ENCODE measurements around the gene SPECC1L. TPM values are rescaled to one million over a fixed set of nuclear protein-coding genes. Genes with fewer than 3 reads are reported as not detected.

SPECC1L gene
- total RNA-seq, 1 donor from 2014 or later, result 69.9 TPM

DNA sequence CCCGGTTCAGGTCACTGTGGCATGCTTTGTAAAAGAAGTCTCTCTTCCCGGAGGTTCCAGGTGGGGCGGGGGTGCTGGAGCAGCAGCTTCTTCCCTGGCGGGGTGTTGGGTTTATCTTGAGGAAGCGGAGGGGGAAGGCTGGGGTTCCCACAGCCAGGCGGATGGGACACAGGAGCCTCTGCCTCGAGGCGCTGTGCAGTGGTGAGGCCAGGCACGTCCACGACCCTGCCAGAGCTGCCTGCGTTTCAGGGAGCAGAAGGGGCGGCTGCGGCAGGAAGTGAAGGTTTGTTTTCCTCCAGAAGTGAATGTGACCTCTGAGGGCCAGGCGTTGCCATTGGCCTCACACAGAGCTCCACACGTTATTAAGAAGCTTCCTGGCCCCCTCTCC is 136.6 kb downstream of the SPECC1L start:
- Histone ChIP-seq H3K4me3 (no peak overlapping the region), H3K27me3 (ENCODE audit: low read depth) (no peaks in the 10 kb centered on the region), H3K4me1 (peaks cover 55% of the 10 kb centered on the region), H3K36me3 (peaks cover 26% of the 10 kb centered on the region), H3K9me3 (no peaks in the 10 kb centered on the region), H3K27ac (no peak overlapping the region)
- intact Hi-C loops (cut with DNase I), result no loop called here
- ATAC-seq, result no peak
- TF ChIP-seq, protein P1, sequence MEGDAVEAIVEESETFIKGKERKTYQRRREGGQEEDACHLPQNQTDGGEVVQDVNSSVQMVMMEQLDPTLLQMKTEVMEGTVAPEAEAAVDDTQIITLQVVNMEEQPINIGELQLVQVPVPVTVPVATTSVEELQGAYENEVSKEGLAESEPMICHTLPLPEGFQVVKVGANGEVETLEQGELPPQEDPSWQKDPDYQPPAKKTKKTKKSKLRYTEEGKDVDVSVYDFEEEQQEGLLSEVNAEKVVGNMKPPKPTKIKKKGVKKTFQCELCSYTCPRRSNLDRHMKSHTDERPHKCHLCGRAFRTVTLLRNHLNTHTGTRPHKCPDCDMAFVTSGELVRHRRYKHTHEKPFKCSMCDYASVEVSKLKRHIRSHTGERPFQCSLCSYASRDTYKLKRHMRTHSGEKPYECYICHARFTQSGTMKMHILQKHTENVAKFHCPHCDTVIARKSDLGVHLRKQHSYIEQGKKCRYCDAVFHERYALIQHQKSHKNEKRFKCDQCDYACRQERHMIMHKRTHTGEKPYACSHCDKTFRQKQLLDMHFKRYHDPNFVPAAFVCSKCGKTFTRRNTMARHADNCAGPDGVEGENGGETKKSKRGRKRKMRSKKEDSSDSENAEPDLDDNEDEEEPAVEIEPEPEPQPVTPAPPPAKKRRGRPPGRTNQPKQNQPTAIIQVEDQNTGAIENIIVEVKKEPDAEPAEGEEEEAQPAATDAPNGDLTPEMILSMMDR (IDR thresholded peaks at IDR 0.05), result no peak
- no peak for DNase-seq

GRCh38 chr22:24407884-24408283 is 137.3 kb downstream of the SPECC1L start:
- peak overlapping the region; percentile 3 for H3K27ac ChIP-seq
- H3K9me3 ChIP-seq, result no peaks in the 10 kb centered on the region
- TF ChIP-seq, protein P1 (IDR thresholded peaks at IDR 0.05), result no peak
- H3K27me3 ChIP-seq (ENCODE audit: low read depth), result no peaks in the 10 kb centered on the region
- peaks cover 32% of the 10 kb centered on the region for H3K36me3 ChIP-seq
- no peak for ATAC-seq
- no peak for DNase-seq
- intact Hi-C loops (cut with DNase I), result no loop called here
- H3K4me3 ChIP-seq, result no peak overlapping the region
- peaks cover 49% of the 10 kb centered on the region for H3K4me1 ChIP-seq

DNA sequence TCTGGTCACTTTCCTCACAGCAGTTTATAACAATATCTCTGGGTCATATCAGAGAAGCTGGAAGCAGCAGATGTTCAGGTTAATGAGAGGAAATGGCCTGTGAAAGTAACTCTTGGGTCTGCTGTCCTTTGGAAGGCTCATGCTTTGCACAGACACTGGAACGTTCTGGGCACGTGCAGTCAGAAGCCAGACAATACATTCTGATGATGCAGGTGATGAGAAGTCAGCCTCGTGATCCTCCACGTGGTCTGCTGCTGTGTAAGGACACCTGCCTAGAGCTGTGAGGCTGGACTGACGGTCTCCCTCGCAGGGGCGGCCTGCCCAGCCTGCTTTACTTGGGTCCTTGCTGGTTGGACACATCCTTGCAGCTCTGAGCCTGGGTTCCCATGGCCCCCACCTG is 138.0 kb downstream of the SPECC1L start:
- Histone ChIP-seq H3K36me3 (peaks cover 40% of the 10 kb centered on the region), H3K27me3 (ENCODE audit: low read depth) (no peaks in the 10 kb centered on the region), H3K4me3 (no peak overlapping the region), H3K4me1 (peaks cover 41% of the 10 kb centered on the region), H3K27ac (no peak overlapping the region), H3K9me3 (no peaks in the 10 kb centered on the region)
- intact Hi-C loops (cut with DNase I), result no loop called here
- TF ChIP-seq, protein P1 (IDR thresholded peaks at IDR 0.05), result no peak
- ATAC-seq (no peak), DNase-seq (no peak)

DNA sequence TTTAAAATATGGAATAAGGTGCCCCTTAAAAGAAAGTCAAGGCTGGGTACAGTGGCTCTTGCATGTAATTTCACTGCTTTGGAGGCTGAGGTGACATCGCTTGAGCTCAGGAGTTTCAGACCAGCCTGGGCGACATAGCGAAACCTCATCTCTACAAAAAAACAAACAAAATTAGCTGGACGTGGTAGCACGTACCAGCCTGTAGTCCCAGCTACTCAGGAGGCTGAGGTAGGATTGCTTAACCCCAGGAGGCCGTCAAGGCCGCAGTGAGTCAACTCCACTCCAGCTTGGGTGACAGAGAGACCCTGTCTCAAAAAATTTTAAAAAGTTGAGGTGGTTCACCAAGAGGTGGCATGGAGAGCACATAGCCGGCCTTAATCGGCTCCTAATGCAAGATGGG is 139.1 kb downstream of the SPECC1L start:
- intact Hi-C loops (cut with DNase I), result no loop called here
- TF ChIP-seq, protein P1 (IDR thresholded peaks at IDR 0.05), result no peak
- no peaks in the 10 kb centered on the region for H3K9me3 ChIP-seq

GRCh38 chr22:24410110-24410856 is 139.7 kb downstream of the SPECC1L start:
- DNase-seq (no peak), ATAC-seq (no peak)
- Histone ChIP-seq H3K4me3 (no peak overlapping the region), H3K4me1 (peaks cover 36% of the 10 kb centered on the region), H3K27me3 (ENCODE audit: low read depth) (no peaks in the 10 kb centered on the region), H3K36me3 (peaks cover 56% of the 10 kb centered on the region), H3K27ac (no peak overlapping the region), H3K9me3 (no peaks in the 10 kb centered on the region)
- TF ChIP-seq, protein P1 (IDR thresholded peaks at IDR 0.05), result no peak
- intact Hi-C loops (cut with DNase I), result no loop called here

More for the DNA sequence above, 139.1 kb downstream of the SPECC1L start:
- Histone ChIP-seq H3K4me3 (no peak overlapping the region), H3K27ac (no peak overlapping the region), H3K36me3 (peaks cover 51% of the 10 kb centered on the region), H3K4me1 (peaks cover 36% of the 10 kb centered on the region), H3K27me3 (ENCODE audit: low read depth) (no peaks in the 10 kb centered on the region)
- no peak for ATAC-seq
- no peak for DNase-seq
